ENCODE data around the gene ADCY10.
"Not testable (repeated sequence)": the region's sequence is repeated elsewhere in the genome, so short reads cannot be mapped to it uniquely, and the experiment has no call there.

DNA sequence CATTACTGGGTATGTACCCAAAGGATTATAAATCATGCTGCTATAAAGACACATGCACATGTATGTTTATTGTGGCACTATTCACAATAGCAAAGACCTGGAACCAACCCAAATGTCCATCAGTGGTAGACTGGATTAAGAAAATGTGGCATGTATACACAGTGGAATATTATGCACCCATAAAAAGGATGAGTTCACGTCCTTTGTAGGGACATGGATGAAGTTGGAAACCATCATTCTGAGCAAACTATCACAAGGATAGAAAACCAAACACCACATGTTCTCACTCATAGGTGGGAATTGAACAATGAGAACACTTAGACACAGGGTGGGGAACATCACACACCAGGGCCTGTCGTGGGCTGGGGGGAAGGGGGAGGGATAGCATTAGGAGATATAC is 26.7 kb downstream of the ADCY10 start:
- TF ChIP-seq, protein P1, sequence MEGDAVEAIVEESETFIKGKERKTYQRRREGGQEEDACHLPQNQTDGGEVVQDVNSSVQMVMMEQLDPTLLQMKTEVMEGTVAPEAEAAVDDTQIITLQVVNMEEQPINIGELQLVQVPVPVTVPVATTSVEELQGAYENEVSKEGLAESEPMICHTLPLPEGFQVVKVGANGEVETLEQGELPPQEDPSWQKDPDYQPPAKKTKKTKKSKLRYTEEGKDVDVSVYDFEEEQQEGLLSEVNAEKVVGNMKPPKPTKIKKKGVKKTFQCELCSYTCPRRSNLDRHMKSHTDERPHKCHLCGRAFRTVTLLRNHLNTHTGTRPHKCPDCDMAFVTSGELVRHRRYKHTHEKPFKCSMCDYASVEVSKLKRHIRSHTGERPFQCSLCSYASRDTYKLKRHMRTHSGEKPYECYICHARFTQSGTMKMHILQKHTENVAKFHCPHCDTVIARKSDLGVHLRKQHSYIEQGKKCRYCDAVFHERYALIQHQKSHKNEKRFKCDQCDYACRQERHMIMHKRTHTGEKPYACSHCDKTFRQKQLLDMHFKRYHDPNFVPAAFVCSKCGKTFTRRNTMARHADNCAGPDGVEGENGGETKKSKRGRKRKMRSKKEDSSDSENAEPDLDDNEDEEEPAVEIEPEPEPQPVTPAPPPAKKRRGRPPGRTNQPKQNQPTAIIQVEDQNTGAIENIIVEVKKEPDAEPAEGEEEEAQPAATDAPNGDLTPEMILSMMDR (IDR thresholded peaks at IDR 0.05 in 4 of 5, conservative IDR thresholded peaks at IDR 0.05 in 1 of 5) = not testable (repeated sequence)
- TF ChIP-seq POLR2A (IDR thresholded peaks at IDR 0.05) = not testable (repeated sequence)

Measured in gastrocnemius medialis (tissue), 4 donors.